Neural progenitor cell (in vitro differentiated cells): ENCODE results near the gene SAMHD1. TPM values are rescaled to one million over a fixed set of nuclear protein-coding genes. Genes with fewer than 3 reads are reported as not detected.
"Not testable (repeated sequence)": the region's sequence is repeated elsewhere in the genome, so short reads cannot be mapped to it uniquely, and the experiment has no call there.

ENCODE experiments used
- DNase-seq: peaks from one replicate; pipeline ENCODE4 v3.0.0-alpha.2; 2016; ENCODE audit warnings: low spot score
- H2AFZ ChIP-seq: fragments of 200-600 bp; sonication (generic); replicated peaks from 2 replicates; pipeline ENCODE4 v1.6.1; 2016; ENCODE audit warnings: antibody characterized with exemption
- H3F3A ChIP-seq: fragments of 200-600 bp; sonication (generic); 2 replicates; pipeline ENCODE4 v1.6.1; 2016; ENCODE audit warnings: antibody characterized with exemption, low read depth
- H3K27ac ChIP-seq: fragments of 200-600 bp; sonication (generic); 2 replicates; pipeline ENCODE4 v1.5.1; 2016; ENCODE audit warnings: mild to moderate bottlenecking
- H3K27me3 ChIP-seq: fragments of 200-600 bp; sonication (generic); 2 replicates; pipeline ENCODE4 v1.6.1; 2016; ENCODE audit warnings: mild to moderate bottlenecking, moderate library complexity
- H3K36me3 ChIP-seq: fragments of 200-600 bp; sonication (generic); 2 replicates; pipeline ENCODE4 v1.5.1; 2016
- H3K4me1 ChIP-seq: fragments of 200-600 bp; sonication (generic); 2 replicates; pipeline ENCODE4 v1.6.1; 2016; ENCODE audit warnings: mixed run types
- H3K4me2 ChIP-seq: fragments of 200-600 bp; sonication (generic); 2 replicates; pipeline ENCODE4 v1.6.1; 2016
- H3K4me3 ChIP-seq: fragments of 200-600 bp; sonication (generic); 2 replicates; pipeline ENCODE4 v1.5.1; 2016
- H3K79me2 ChIP-seq: fragments of 200-600 bp; sonication (generic); 2 replicates; pipeline ENCODE4 v1.6.1; 2016; ENCODE audit warnings: low read depth
- H3K9ac ChIP-seq: fragments of 200-600 bp; sonication (generic); 2 replicates; pipeline ENCODE4 v1.6.1; 2016
- H3K9me3 ChIP-seq: fragments of 200-600 bp; sonication (generic); 2 replicates; pipeline ENCODE4 v1.5.1; 2016; ENCODE audit warnings: low read depth
- H4K20me1 ChIP-seq: fragments of 200-600 bp; sonication (generic); 2 replicates; pipeline ENCODE4 v1.6.1; 2016; ENCODE audit warnings: low read depth
- H3K27ac Mint-ChIP-seq: 3 replicates; pipeline ENCODE4 v1.8.0; 2021; ENCODE audit warnings: mixed read lengths
- H3K27me3 Mint-ChIP-seq: 2 replicates; pipeline ENCODE4 v1.8.0; 2022; ENCODE audit warnings: low read depth, mild to moderate bottlenecking, inconsistent platforms, moderate library complexity, mixed read lengths; ENCODE audit not compliant: insufficient read depth
- H3K36me3 Mint-ChIP-seq: 3 replicates; pipeline ENCODE4 v1.8.0; 2021; ENCODE audit warnings: mixed read lengths
- H3K4me1 Mint-ChIP-seq: 3 replicates; pipeline ENCODE4 v1.8.0; 2021; ENCODE audit warnings: mixed read lengths
- H3K4me3 Mint-ChIP-seq: 3 replicates; pipeline ENCODE4 v1.8.0; 2021; ENCODE audit warnings: mild to moderate bottlenecking, moderate library complexity, mixed read lengths
- H3K9me3 Mint-ChIP-seq: 3 replicates; pipeline ENCODE4 v1.8.0; 2020; ENCODE audit warnings: mixed read lengths
- EZH2 ChIP-seq: fragments of 200-600 bp; sonication (generic); IDR thresholded peaks from 2 replicates; pipeline ENCODE4 v1.6.1; 2017; ENCODE audit warnings: antibody characterized with exemption, mild to moderate bottlenecking, moderate library complexity
- EZH2phosphoT487 ChIP-seq: fragments of 200-600 bp; sonication (generic); IDR thresholded peaks from 2 replicates; pipeline ENCODE4 v1.6.1; 2017; ENCODE audit warnings: antibody characterized with exemption
- total RNA-seq: library from RNA; depleted of rRNA; stranded (reverse); fragments of >200 nt; gene quantifications from 2 replicates; pipeline ENCODE4 v1.2.3, GENCODE V29; 2015; ENCODE audit warnings: low replicate concordance
- TF ChIP-seq, protein P1 (sequence below): fragments of 200-600 bp; sonication (generic); IDR thresholded peaks from 2 replicates; pipeline ENCODE4 v1.5.1; 2017; ENCODE audit warnings: antibody characterized with exemption, mild to moderate bottlenecking

SAMHD1 gene
- total RNA-seq, 1 donor from 2014 or later = 29.0 TPM

DNA sequence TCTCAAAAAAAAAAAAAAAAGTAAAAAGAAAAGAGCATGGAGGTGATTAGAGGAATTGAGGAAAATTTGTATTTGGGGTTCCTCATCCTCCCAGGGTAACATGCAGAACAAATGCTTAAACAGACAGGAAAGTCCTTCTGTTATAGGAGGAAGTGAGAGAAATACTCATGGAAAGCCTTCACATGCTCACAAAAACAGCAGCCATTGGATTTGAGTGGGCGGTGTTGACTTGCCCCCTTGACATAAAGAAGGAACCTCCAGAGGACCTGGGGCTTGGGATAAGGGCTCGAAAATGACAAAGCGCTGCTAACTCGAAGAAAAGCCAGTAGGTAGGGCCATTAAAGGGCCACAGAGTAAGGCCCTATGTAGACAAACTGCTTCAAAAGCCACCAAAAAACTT, 17.5 kb upstream of the SAMHD1 start:
- no peaks in the 10 kb centered on the region for H3K27me3 ChIP-seq
- Mint-ChIP-seq H3K27ac (no peak overlapping the region), H3K4me3 (no peak overlapping the region), H3K9me3 (no peaks in the 10 kb centered on the region), H3K36me3 (no peaks in the 10 kb centered on the region), H3K27me3 (no peaks in the 10 kb centered on the region), H3K4me1 (peaks cover 10% of the 10 kb centered on the region)
- H2AFZ ChIP-seq = no peak overlapping the region
- no peak for DNase-seq
- peaks cover 9% of the 10 kb centered on the region for H3F3A ChIP-seq
- peaks cover 7% of the 10 kb centered on the region for H3K4me1 ChIP-seq
- no peaks in the 10 kb centered on the region for H3K79me2 ChIP-seq
- H3K4me2 ChIP-seq = no peak overlapping the region
- H3K36me3 ChIP-seq = no peaks in the 10 kb centered on the region
- H3K4me3 ChIP-seq = no peak overlapping the region
- no peak overlapping the region for H3K9ac ChIP-seq
- no peaks in the 10 kb centered on the region for H3K9me3 ChIP-seq
- TF ChIP-seq EZH2phosphoT487 (no peak), EZH2 (no peak)
- TF ChIP-seq, protein P1, sequence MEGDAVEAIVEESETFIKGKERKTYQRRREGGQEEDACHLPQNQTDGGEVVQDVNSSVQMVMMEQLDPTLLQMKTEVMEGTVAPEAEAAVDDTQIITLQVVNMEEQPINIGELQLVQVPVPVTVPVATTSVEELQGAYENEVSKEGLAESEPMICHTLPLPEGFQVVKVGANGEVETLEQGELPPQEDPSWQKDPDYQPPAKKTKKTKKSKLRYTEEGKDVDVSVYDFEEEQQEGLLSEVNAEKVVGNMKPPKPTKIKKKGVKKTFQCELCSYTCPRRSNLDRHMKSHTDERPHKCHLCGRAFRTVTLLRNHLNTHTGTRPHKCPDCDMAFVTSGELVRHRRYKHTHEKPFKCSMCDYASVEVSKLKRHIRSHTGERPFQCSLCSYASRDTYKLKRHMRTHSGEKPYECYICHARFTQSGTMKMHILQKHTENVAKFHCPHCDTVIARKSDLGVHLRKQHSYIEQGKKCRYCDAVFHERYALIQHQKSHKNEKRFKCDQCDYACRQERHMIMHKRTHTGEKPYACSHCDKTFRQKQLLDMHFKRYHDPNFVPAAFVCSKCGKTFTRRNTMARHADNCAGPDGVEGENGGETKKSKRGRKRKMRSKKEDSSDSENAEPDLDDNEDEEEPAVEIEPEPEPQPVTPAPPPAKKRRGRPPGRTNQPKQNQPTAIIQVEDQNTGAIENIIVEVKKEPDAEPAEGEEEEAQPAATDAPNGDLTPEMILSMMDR = no peak
- no peak overlapping the region for H3K27ac ChIP-seq
- no peaks in the 10 kb centered on the region for H4K20me1 ChIP-seq

DNA sequence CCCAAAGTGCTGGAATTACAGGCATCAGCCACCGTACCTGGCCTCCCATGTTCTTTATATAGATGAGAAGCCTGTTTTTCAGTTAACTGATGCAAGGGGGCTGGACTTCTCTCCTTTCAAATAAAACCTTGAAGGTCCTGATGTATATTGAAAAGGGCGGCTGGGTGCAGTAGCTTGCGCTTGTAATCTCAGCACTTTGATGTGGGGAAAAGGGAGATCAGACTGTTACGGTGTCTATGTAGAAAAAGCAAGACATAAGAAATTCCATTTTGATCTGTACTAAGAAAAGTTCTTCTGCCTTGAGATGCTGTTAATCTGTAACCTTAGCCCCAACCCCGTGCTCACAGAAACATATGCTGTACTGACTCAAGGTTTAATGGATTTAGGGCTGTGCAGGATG, 16.1 kb upstream of the SAMHD1 start:
- Histone ChIP-seq H3K27me3 (no peaks in the 10 kb centered on the region), H3K9me3 (no peaks in the 10 kb centered on the region), H3K36me3 (no peaks in the 10 kb centered on the region), H2AFZ (no peak overlapping the region), H3K4me3 (no peak overlapping the region), H3K4me1 (peaks cover 7% of the 10 kb centered on the region), H3F3A (peaks cover 9% of the 10 kb centered on the region), H3K27ac (no peak overlapping the region), H3K79me2 (no peaks in the 10 kb centered on the region), H3K4me2 (peak overlapping the region; percentile 18), H3K9ac (no peak overlapping the region), H4K20me1 (no peaks in the 10 kb centered on the region)
- Mint-ChIP-seq H3K36me3 (no peaks in the 10 kb centered on the region), H3K27me3 (no peaks in the 10 kb centered on the region), H3K4me1 (peaks cover 10% of the 10 kb centered on the region), H3K9me3 (peaks cover 4% of the 10 kb centered on the region), H3K4me3 (no peak overlapping the region), H3K27ac (no peak overlapping the region)
- no peak for DNase-seq
- TF ChIP-seq EZH2phosphoT487 (no peak), EZH2 (no peak)
- TF ChIP-seq, protein P1 = no peak

DNA sequence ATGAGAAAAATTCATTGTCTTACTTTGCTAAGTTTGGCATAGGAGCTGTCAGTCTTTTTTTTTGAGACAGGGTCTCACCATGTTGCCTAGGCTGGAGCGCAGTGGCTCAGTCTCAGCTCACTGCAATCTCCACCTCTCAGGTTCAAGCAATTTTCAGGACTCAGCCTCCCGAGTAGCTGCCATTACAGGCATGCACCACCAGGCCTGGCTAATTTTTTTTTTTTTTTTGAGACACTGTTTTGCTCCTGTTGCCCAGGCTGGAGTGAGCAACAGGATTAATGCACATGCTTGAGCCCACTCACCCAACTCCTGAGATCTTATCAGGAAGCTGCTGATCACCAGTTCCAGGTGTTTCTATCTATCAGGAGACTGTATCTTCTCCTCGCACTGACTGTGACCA, 15.5 kb upstream of the SAMHD1 start:
- not testable (repeated sequence) for H3K9ac ChIP-seq, H3K9me3 ChIP-seq, H3K9me3 Mint-ChIP-seq, H3K4me3 ChIP-seq, H3K27me3 ChIP-seq, H3K4me1 ChIP-seq, H3K27me3 Mint-ChIP-seq, H3K4me2 ChIP-seq, H3K27ac ChIP-seq, DNase-seq, H3F3A ChIP-seq, H3K36me3 Mint-ChIP-seq, H3K27ac Mint-ChIP-seq, H3K79me2 ChIP-seq, H4K20me1 ChIP-seq, H2AFZ ChIP-seq, H3K36me3 ChIP-seq, H3K4me3 Mint-ChIP-seq
- peaks cover 10% of the 10 kb centered on the region for H3K4me1 Mint-ChIP-seq

DNA sequence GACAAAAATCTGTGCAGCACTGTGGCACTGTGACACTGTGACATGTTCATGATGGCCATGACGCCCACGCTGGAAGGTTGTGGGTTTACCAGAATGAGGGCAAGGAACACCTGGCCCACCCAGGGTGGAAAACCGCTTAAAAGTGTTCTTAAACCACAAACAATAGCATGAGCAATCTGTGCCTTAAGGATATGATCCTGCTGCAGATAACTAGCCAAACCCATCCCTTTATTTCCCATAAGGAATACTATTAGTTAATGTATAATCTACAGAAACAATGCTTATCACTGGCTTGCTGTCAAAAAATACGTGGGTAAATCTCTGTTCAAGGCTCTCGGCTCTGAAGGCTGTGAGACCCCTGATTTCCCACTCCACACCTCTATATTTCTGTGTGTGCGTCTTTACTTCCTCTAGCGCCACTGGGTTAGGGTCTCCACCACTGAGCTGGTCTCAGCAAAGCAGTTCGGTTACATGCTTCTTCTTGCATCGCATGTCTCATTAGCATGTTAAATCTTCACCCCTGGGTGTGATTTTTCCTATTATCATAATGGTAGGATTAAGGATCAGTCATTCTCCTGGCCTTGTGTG, 10.9 kb upstream of the SAMHD1 start:
- not testable (repeated sequence) for H4K20me1 ChIP-seq, H3K27ac Mint-ChIP-seq, H3K4me1 Mint-ChIP-seq, H3K9ac ChIP-seq, H3K27me3 ChIP-seq, H3K79me2 ChIP-seq, H3K4me1 ChIP-seq, H3K27ac ChIP-seq, H3K4me3 Mint-ChIP-seq, DNase-seq, H3K9me3 ChIP-seq, H3K4me3 ChIP-seq, H3K36me3 ChIP-seq, H2AFZ ChIP-seq, H3K27me3 Mint-ChIP-seq, H3K36me3 Mint-ChIP-seq, H3K4me2 ChIP-seq, H3F3A ChIP-seq
- H3K9me3 Mint-ChIP-seq = peaks cover 12% of the 10 kb centered on the region
